ENCODE results near the gene EFNA2.

EFNA2 gene

GRCh38 chr19:1255186-1256161 is 30.2 kb upstream of the EFNA2 start:
- H3K4ac ChIP-seq (ENCODE audit: low read length) = no peak overlapping the region
- H3K4me1 ChIP-seq (ENCODE audit: control insufficient read depth in 2 of 2, insufficient read depth in 1 of 2, low read depth in 1 of 2, low read length in 2 of 2) = peaks cover 21 to 47% of the 10 kb centered on the region in 2 donors
- H3K9me3 ChIP-seq (replicated peaks in 1 of 2; ENCODE audit: control insufficient read depth in 2 of 2, insufficient read depth in 1 of 2, low read depth in 1 of 2, low read length in 2 of 2) = no peaks in the 10 kb centered on the region
- H3K4me3 ChIP-seq (ENCODE audit: low read length in 2 of 2) = no peak overlapping the region
- H2BK120ac ChIP-seq (ENCODE audit: low read depth, low read length) = no peak overlapping the region
- no peaks in the 10 kb centered on the region for H3K27me3 ChIP-seq (ENCODE audit: control insufficient read depth in 3 of 3, insufficient read depth in 3 of 3, low read depth in 1 of 3, low read length in 3 of 3)
- peak overlapping the region; percentile 23 for H4K8ac ChIP-seq (ENCODE audit: low read depth, low read length)
- H2BK12ac ChIP-seq (ENCODE audit: low read length) = no peak overlapping the region
- no peak overlapping the region for H3K18ac ChIP-seq (ENCODE audit: low read length)
- peak overlapping the region; percentile 61 for H3K9ac ChIP-seq (ENCODE audit: low read depth, low read length, poor library complexity)
- peak overlapping the region; percentile 19 for H2AK5ac ChIP-seq (ENCODE audit: low read depth, low read length)
- no peak for DNase-seq (ENCODE audit: low spot score)
- H3K23ac ChIP-seq (ENCODE audit: low read depth, low read length, poor library complexity) = peak overlapping the region; percentile 91
- peak overlapping the region; percentile 54 for H3K27ac ChIP-seq (replicated peaks; ENCODE audit: low read length)
- no peak overlapping the region for H2AFZ ChIP-seq (ENCODE audit: low read length)
- no peak overlapping the region for H2BK15ac ChIP-seq (ENCODE audit: low read length)
- no peak overlapping the region for H2BK5ac ChIP-seq (ENCODE audit: low read length)
- H3K36me3 ChIP-seq (replicated peaks in 1 of 2; ENCODE audit: control insufficient read depth in 2 of 2, insufficient read depth in 2 of 2, low read length in 2 of 2) = peaks cover 52 to 82% of the 10 kb centered on the region in 2 donors
- H3K4me2 ChIP-seq (ENCODE audit: insufficient read depth, low read length, poor library complexity, severe bottlenecking) = no peak overlapping the region
- peaks cover 33% of the 10 kb centered on the region for H3K79me1 ChIP-seq (ENCODE audit: low read depth, low read length)
- H4K91ac ChIP-seq (ENCODE audit: low read depth, low read length, poor library complexity) = no peak overlapping the region
- H3K14ac ChIP-seq (ENCODE audit: low read length) = no peak overlapping the region
- WGBS, 2 donors (ENCODE audit: extremely low coverage in 2 of 2, insufficient read length in 2 of 2, insufficient replicate concordance in 1 of 2) = no CpG with 5 or more reads among the region's 52 CpGs

- H2AFZ ChIP-seq (ENCODE audit: low read length) = no peak overlapping the region
- H3K79me1 ChIP-seq (ENCODE audit: low read depth, low read length) = peaks cover 34% of the 10 kb centered on the region
- no peak for DNase-seq (ENCODE audit: low spot score)
- no peak overlapping the region for H3K4ac ChIP-seq (ENCODE audit: low read length)
- H4K91ac ChIP-seq (ENCODE audit: low read depth, low read length, poor library complexity) = no peak overlapping the region
- no peaks in the 10 kb centered on the region for H3K9me3 ChIP-seq (replicated peaks in 1 of 2; ENCODE audit: control insufficient read depth in 2 of 2, insufficient read depth in 1 of 2, low read depth in 1 of 2, low read length in 2 of 2)
- H3K14ac ChIP-seq (ENCODE audit: low read length) = no peak overlapping the region
- peak overlapping the region; percentile 56 for H3K27ac ChIP-seq (replicated peaks; ENCODE audit: low read length)
- H3K18ac ChIP-seq (ENCODE audit: low read length) = no peak overlapping the region
- H2BK120ac ChIP-seq (ENCODE audit: low read depth, low read length) = no peak overlapping the region
- no peaks in the 10 kb centered on the region for H3K27me3 ChIP-seq (ENCODE audit: control insufficient read depth in 3 of 3, insufficient read depth in 3 of 3, low read depth in 1 of 3, low read length in 3 of 3)
- H3K9ac ChIP-seq (ENCODE audit: low read depth, low read length, poor library complexity) = no peak overlapping the region
- peak overlapping the region; percentile 91 for H3K23ac ChIP-seq (ENCODE audit: low read depth, low read length, poor library complexity)
- peaks cover 26 to 50% of the 10 kb centered on the region in 2 donors for H3K4me1 ChIP-seq (ENCODE audit: control insufficient read depth in 2 of 2, insufficient read depth in 1 of 2, low read depth in 1 of 2, low read length in 2 of 2)
- no peak overlapping the region for H2BK5ac ChIP-seq (ENCODE audit: low read length)
- no CpG with 5 or more reads among the region's 46 CpGs for WGBS, 2 donors (ENCODE audit: extremely low coverage in 2 of 2, insufficient read length in 2 of 2, insufficient replicate concordance in 1 of 2)
- H3K4me3 ChIP-seq (ENCODE audit: low read length in 2 of 2) = no peak overlapping the region
- no peak overlapping the region for H2AK5ac ChIP-seq (ENCODE audit: low read depth, low read length)
- no peak overlapping the region for H2BK12ac ChIP-seq (ENCODE audit: low read length)
- no peak overlapping the region for H3K4me2 ChIP-seq (ENCODE audit: insufficient read depth, low read length, poor library complexity, severe bottlenecking)
- no peak overlapping the region for H2BK15ac ChIP-seq (ENCODE audit: low read length)
- peaks cover 45 to 74% of the 10 kb centered on the region in 2 donors for H3K36me3 ChIP-seq (replicated peaks in 1 of 2; ENCODE audit: control insufficient read depth in 2 of 2, insufficient read depth in 2 of 2, low read length in 2 of 2)
- H4K8ac ChIP-seq (ENCODE audit: low read depth, low read length) = no peak overlapping the region
Observed at GRCh38 chr19:1256646-1257474, 28.8 kb upstream of the EFNA2 start.

- Histone ChIP-seq H3K27me3 (ENCODE audit: control insufficient read depth in 3 of 3, insufficient read depth in 3 of 3, low read depth in 1 of 3, low read length in 3 of 3) (no peaks in the 10 kb centered on the region), H3K23ac (ENCODE audit: low read depth, low read length, poor library complexity) (no peak overlapping the region), H2BK120ac (ENCODE audit: low read depth, low read length) (no peak overlapping the region), H2BK12ac (ENCODE audit: low read length) (no peak overlapping the region), H2AFZ (ENCODE audit: low read length) (no peak overlapping the region), H3K9ac (ENCODE audit: low read depth, low read length, poor library complexity) (no peak overlapping the region), H3K36me3 (replicated peaks in 1 of 2; ENCODE audit: control insufficient read depth in 2 of 2, insufficient read depth in 2 of 2, low read length in 2 of 2) (peaks cover 42 to 68% of the 10 kb centered on the region in 2 donors), H4K91ac (ENCODE audit: low read depth, low read length, poor library complexity) (no peak overlapping the region), H3K9me3 (replicated peaks in 1 of 2; ENCODE audit: control insufficient read depth in 2 of 2, insufficient read depth in 1 of 2, low read depth in 1 of 2, low read length in 2 of 2) (no peaks in the 10 kb centered on the region), H3K4ac (ENCODE audit: low read length) (no peak overlapping the region), H3K18ac (ENCODE audit: low read length) (no peak overlapping the region), H2BK15ac (ENCODE audit: low read length) (no peak overlapping the region), H3K4me1 (ENCODE audit: control insufficient read depth in 2 of 2, insufficient read depth in 1 of 2, low read depth in 1 of 2, low read length in 2 of 2) (peaks cover 31 to 51% of the 10 kb centered on the region in 2 donors), H3K27ac (replicated peaks; ENCODE audit: low read length) (peak overlapping the region; percentile 56), H3K4me3 (ENCODE audit: low read length in 2 of 2) (no peak overlapping the region), H4K8ac (ENCODE audit: low read depth, low read length) (no peak overlapping the region), H3K14ac (ENCODE audit: low read length) (no peak overlapping the region), H3K4me2 (ENCODE audit: insufficient read depth, low read length, poor library complexity, severe bottlenecking) (no peak overlapping the region), H2BK5ac (ENCODE audit: low read length) (no peak overlapping the region), H3K79me1 (ENCODE audit: low read depth, low read length) (peaks cover 36% of the 10 kb centered on the region), H2AK5ac (ENCODE audit: low read depth, low read length) (no peak overlapping the region)
- no peak for DNase-seq (ENCODE audit: low spot score)
- WGBS, 2 donors (ENCODE audit: extremely low coverage in 2 of 2, insufficient read length in 2 of 2, insufficient replicate concordance in 1 of 2) = no CpG with 5 or more reads among the region's 23 CpGs
Observed at GRCh38 chr19:1257475-1258162, 28.1 kb upstream of the EFNA2 start.

Data from neuronal stem cell (in vitro differentiated cells).